Measurements from ENCODE around the gene GCNA. TPM values are rescaled to one million over a fixed set of nuclear protein-coding genes. Genes with fewer than 3 reads are reported as not detected.

GCNA gene
- total RNA-seq, 1 experiment from 2014 or later: 1.0 TPM

DNA sequence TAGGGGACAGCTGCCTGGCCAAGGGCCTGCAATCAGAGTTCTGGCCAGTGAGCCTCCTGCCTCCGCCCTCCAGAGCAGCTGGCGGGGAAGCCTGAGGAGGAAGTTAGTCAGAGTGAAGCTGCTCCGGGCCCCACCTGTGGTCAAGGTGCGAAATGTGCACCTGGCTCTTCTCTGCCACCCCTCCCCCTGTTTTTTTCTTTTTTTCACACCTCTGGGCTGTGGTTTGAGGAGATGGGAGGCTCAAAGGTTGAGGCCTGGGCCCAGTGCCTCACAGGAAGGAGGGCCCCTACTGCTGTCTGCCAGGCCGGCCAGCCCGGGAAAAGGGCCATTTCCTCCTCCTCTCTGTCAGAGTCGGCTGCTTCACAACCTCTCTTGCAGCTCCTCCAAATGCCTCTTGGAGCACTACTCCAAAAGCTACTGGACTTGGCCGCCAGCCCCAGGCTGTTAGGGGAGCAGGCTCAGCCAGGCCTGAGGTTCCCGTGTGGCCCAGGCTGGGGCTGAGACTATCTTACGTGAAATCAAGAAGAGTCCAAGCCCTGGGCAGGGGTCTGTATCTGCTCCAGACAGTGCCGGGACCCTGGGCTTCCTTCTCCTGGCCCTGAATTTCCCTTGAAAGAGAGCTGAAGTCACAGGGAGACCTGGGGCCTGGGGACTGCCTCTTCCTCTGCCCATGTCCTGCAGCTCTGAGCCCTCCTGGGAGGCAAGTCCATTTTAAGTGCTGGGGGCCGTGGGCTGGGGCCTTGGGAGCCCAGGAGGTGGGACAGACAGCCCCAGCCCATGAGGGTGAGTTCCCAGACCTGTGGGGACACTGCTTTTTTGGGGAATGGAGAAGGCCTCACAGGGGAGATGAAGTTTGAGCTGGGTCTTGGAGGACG, 44.6 kb downstream of the GCNA start (continued):
- TF ChIP-seq ZNF532 (CRISPR knock-in tag; IDR thresholded peaks at IDR 0.05; ENCODE audit: borderline replicate concordance): no peak
- no peak for TF ChIP-seq IRF1 (CRISPR knock-in tag; IDR thresholded peaks at IDR 0.05)

- Mint-ChIP-seq H3K4me3 (no peak overlapping the region), H3K27ac (no peak overlapping the region), H3K9me3 (no peaks in the 10 kb centered on the region), H3K4me1 (no peaks in the 10 kb centered on the region; the same call in 1 of the 2 replicates), H3K36me3 (no peaks in the 10 kb centered on the region; the same call in 1 of the 2 replicates), H3K27me3 (ENCODE audit: low read depth) (no peaks in the 10 kb centered on the region)
- TF ChIP-seq JAZF1 (CRISPR knock-in tag; IDR thresholded peaks at IDR 0.05) (no peak), RORB (CRISPR knock-in tag; IDR thresholded peaks at IDR 0.05) (no peak), NR2C2 (CRISPR knock-in tag; IDR thresholded peaks at IDR 0.05) (no peak), ZNF232 (CRISPR knock-in tag; IDR thresholded peaks at IDR 0.05) (no peak), E2F5 (CRISPR knock-in tag; IDR thresholded peaks at IDR 0.05) (no peak), TP53 (CRISPR knock-in tag; IDR thresholded peaks at IDR 0.05) (no peak), MXD4 (CRISPR knock-in tag; IDR thresholded peaks at IDR 0.05; ENCODE audit: borderline replicate concordance) (no peak), TEAD1 (CRISPR knock-in tag; IDR thresholded peaks at IDR 0.05) (no peak), RELA (CRISPR knock-in tag; IDR thresholded peaks at IDR 0.05; ENCODE audit: borderline replicate concordance) (no peak), OVOL2 (CRISPR knock-in tag; IDR thresholded peaks at IDR 0.05; ENCODE audit: borderline replicate concordance) (no peak), ETV6 (CRISPR knock-in tag; IDR thresholded peaks at IDR 0.05) (no peak), STAT6 (CRISPR knock-in tag; conservative IDR thresholded peaks at IDR 0.05; ENCODE audit: low read depth) (no peak), EMX1 (CRISPR knock-in tag; IDR thresholded peaks at IDR 0.05) (no peak)
- TF ChIP-seq, protein P1, sequence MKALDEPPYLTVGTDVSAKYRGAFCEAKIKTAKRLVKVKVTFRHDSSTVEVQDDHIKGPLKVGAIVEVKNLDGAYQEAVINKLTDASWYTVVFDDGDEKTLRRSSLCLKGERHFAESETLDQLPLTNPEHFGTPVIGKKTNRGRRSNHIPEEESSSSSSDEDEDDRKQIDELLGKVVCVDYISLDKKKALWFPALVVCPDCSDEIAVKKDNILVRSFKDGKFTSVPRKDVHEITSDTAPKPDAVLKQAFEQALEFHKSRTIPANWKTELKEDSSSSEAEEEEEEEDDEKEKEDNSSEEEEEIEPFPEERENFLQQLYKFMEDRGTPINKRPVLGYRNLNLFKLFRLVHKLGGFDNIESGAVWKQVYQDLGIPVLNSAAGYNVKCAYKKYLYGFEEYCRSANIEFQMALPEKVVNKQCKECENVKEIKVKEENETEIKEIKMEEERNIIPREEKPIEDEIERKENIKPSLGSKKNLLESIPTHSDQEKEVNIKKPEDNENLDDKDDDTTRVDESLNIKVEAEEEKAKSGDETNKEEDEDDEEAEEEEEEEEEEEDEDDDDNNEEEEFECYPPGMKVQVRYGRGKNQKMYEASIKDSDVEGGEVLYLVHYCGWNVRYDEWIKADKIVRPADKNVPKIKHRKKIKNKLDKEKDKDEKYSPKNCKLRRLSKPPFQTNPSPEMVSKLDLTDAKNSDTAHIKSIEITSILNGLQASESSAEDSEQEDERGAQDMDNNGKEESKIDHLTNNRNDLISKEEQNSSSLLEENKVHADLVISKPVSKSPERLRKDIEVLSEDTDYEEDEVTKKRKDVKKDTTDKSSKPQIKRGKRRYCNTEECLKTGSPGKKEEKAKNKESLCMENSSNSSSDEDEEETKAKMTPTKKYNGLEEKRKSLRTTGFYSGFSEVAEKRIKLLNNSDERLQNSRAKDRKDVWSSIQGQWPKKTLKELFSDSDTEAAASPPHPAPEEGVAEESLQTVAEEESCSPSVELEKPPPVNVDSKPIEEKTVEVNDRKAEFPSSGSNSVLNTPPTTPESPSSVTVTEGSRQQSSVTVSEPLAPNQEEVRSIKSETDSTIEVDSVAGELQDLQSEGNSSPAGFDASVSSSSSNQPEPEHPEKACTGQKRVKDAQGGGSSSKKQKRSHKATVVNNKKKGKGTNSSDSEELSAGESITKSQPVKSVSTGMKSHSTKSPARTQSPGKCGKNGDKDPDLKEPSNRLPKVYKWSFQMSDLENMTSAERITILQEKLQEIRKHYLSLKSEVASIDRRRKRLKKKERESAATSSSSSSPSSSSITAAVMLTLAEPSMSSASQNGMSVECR (CRISPR knock-in tag; IDR thresholded peaks at IDR 0.05; ENCODE audit: borderline replicate concordance): no peak
- TF ChIP-seq, protein P2, sequence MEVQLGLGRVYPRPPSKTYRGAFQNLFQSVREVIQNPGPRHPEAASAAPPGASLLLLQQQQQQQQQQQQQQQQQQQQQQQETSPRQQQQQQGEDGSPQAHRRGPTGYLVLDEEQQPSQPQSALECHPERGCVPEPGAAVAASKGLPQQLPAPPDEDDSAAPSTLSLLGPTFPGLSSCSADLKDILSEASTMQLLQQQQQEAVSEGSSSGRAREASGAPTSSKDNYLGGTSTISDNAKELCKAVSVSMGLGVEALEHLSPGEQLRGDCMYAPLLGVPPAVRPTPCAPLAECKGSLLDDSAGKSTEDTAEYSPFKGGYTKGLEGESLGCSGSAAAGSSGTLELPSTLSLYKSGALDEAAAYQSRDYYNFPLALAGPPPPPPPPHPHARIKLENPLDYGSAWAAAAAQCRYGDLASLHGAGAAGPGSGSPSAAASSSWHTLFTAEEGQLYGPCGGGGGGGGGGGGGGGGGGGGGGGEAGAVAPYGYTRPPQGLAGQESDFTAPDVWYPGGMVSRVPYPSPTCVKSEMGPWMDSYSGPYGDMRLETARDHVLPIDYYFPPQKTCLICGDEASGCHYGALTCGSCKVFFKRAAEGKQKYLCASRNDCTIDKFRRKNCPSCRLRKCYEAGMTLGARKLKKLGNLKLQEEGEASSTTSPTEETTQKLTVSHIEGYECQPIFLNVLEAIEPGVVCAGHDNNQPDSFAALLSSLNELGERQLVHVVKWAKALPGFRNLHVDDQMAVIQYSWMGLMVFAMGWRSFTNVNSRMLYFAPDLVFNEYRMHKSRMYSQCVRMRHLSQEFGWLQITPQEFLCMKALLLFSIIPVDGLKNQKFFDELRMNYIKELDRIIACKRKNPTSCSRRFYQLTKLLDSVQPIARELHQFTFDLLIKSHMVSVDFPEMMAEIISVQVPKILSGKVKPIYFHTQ (CRISPR knock-in tag; IDR thresholded peaks at IDR 0.05): no peak
- no peak for DNase-seq (ENCODE audit: low spot score)
- no peak for ATAC-seq
- ChIA-PET POLR2A (no interaction called here), CTCF (interaction anchor here (1.6 kb wide), 1 partner anchor 28 kb away, joined by 10 read pairs; no protein-coding TSS in a partner anchor)
Measured at GRCh38 chrX:71623714-71624113, 45.5 kb downstream of the GCNA start.

All from WTC11 (cell line).